GM13977 (cell line): ENCODE data around the gene TACC2.

Experiments used
- DNase-seq: peaks from one replicate; pipeline ENCODE4 v3.0.0; 2012; ENCODE audit warnings: low spot score
- in situ Hi-C: fragments of 300-500 bp; cut with MboI; formaldehyde crosslinking; loops from one replicate; pipeline ENCODE4 v1.12.0; 2022; ENCODE audit warnings: low sequenced_read_pairs, low pct_unique_long_range_greater_than_20kb, mixed read lengths, inconsistent platforms; ENCODE audit not compliant: unreplicated experiment
- TF ChIP-seq, protein P1 (sequence below): IDR thresholded peaks from 2 replicates; pipeline ENCODE4 v1.5.1; 2012; ENCODE audit warnings: mild to moderate bottlenecking, control low read depth; ENCODE audit not compliant: insufficient read depth; ENCODE audit errors: extremely low read depth, missing control alignments

TACC2 gene

DNA sequence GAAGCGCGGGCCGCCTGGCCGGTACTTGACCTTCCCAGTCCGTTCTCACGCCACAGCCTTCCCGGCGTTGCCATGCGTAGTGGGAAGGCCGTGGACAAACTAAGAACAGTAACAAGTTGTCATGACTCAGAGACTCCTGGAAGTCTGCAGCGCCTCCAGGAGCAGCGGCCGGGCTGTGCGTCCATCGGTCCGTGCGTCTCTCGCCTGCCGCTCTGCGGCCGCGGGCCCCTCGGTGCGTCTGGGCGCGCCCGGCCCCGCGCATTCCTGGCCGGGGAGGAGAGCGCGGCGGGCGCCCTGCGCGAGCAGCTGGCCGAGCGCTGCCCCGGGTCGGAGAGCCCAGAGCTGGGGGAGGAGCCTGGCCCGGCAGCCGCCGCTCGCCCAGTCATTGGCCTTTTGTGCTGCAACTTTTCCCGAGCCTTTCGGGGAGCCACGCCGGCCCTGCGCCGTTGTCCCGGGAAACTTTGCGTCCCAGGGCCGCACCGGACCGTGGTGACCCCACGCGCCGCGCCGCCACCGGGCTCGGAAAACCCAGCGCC, 123.7 kb downstream of the TACC2 start:
- in situ Hi-C loops, result no loop called here
- peak; percentile 46 for DNase-seq
- TF ChIP-seq, protein P1, sequence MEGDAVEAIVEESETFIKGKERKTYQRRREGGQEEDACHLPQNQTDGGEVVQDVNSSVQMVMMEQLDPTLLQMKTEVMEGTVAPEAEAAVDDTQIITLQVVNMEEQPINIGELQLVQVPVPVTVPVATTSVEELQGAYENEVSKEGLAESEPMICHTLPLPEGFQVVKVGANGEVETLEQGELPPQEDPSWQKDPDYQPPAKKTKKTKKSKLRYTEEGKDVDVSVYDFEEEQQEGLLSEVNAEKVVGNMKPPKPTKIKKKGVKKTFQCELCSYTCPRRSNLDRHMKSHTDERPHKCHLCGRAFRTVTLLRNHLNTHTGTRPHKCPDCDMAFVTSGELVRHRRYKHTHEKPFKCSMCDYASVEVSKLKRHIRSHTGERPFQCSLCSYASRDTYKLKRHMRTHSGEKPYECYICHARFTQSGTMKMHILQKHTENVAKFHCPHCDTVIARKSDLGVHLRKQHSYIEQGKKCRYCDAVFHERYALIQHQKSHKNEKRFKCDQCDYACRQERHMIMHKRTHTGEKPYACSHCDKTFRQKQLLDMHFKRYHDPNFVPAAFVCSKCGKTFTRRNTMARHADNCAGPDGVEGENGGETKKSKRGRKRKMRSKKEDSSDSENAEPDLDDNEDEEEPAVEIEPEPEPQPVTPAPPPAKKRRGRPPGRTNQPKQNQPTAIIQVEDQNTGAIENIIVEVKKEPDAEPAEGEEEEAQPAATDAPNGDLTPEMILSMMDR, result no peak

DNA sequence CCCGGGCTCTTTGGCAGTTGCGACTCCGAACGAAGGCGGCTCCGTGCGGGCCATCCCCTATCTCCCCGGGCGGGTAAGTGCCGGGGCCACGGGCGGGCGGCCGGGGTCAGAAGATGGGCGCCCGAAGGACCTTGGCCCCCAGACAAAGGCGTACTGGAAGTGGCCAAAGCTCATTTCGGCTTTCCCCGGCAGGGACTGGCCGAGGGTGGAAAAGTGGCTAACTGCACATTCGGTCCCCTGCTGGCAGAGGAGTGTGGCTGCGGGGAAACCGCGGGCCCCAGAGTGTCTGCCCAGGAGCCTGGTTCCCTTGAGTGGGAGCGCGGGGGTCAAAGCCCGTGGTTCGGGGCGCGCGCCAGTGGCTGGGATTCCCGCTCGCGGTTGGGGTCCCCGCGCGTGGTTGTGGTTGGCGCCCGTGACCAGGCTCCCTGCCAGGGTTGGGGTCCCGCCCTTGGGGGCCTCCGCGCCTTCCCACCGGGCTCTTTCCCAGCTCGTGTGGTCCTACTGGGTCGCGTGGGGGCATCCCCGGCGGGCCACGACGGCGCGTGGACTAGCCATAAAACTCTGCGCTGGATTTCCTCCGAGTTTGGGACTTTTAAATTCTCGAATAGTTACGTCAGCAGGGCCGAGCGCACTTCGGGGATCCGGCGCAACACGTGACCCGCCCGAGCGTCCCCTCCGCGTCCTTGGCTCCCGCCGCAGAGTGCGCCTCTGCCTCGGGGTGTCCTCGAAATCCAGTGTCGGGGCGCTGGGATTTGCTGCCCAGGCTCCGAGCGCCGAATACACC, 124.4 kb downstream of the TACC2 start:
- in situ Hi-C loops, result no loop called here
- peak; percentile 71 for DNase-seq
- TF ChIP-seq, protein P1, result no peak

DNA sequence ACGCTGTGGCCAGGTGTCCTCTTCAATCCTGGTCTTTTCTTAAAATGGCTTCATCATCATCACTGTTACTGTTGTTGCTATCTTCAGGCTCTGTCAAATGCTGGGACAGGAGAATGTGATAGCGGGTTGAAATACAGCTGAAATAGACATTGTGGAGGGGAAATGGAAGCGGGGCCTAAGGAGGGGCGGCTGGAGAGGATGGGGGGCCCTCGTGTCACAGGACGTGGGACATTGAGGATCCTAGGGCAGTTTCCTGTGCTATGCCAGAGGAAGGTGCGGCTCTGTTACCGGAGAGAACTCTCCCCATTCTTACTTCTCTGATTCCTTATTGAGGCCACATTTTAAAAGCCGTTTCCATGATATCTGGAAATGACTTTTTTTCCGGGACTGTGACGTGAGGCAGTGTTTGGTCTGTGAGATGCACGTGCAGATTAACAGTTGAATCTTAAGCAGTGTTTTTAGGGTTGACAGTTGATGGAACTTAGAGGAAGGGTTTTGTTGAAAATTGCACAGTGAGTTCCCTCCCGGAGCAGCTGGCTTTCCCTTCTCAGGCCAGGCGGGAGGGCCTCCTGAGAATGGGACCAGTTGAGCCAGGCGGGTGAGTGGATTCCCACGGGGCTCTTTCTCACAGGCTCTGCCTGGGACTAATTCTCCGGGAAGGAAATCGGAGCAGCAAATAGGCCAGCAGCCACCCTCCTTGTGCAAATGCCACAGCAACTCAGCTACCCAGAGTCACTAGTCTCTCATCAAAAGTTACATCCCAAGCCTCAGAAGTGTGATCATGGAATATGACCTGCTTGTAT, 125.2 kb downstream of the TACC2 start:
- in situ Hi-C loops, result no loop called here
- DNase-seq, result no peak
- TF ChIP-seq, protein P1, result no peak

DNA sequence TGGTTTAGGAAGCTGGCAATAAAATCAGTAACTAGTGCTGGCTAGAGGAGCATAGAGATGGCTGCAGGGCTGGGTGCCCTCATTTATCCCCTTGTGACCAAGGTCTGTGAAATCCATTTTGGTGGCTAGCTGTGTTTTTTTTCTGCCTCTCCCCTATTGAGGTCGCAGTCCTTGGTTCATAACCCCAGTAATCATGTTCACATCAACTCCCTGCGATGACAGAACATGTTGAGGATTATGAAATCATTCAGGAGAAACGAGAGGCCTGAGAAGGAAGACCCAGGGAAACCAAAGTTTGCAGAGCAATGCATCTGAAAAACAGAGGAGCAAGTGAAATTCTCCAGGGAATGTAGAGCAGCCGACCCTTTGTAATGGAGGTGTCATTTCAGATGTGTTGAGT, 126.9 kb downstream of the TACC2 start:
- TF ChIP-seq, protein P1, result no peak
- DNase-seq, result no peak
- in situ Hi-C loops, result no loop called here

DNA sequence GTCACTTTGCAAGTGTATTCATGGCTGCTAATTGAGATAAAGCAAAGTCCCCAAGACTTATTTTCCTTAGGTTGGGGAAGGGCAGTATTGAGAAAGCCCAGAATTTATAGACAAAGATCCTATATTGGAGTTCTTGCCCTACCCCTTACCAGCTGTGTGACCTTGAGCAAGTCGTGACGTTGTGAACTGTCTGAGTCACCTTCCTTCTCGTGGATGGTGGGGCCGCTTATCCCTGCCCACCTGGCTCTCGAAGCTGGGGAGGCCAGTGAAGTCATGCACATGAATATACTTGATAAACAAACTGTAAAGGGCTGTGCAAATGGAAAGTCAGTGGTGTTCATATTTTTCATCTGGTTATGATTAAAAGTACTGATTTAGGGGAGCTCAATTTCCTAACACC, 127.4 kb downstream of the TACC2 start:
- TF ChIP-seq, protein P1, result no peak
- DNase-seq, result no peak
- in situ Hi-C loops, result no loop called here

DNA sequence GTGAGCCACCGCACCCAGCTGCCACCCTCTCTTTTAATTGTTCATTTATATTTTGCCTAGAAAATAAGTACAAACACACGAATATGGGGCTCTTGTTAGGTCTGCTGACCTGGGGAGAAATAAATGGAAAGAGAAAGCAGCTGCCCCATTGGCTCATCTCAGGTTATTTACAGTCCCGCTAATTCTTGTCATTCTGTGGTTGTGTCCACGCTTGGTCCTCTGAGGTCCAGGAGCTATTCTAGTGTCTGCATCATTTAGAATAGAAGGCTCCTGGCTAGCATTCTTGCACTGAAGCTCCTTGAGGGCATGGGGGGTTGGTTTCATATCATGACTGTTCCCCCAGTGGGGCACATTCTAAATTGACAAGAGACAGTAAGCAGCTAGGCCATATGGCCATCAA, 128.5 kb downstream of the TACC2 start:
- DNase-seq, result no peak
- in situ Hi-C loops, result no loop called here
- TF ChIP-seq, protein P1, result no peak
